Brain microvascular endothelial cell (primary cell): ENCODE results near the gene CRMP1.

Experiments
- DNase-seq: peaks from one replicate; pipeline ENCODE4 v3.0.0-alpha.2; 2020
- H3K27ac ChIP-seq: fragments of 250-450 bp; sonication (Bioruptor Pico); 2 replicates; pipeline ENCODE4 v1.5.1; 2020; ENCODE audit warnings: mild to moderate bottlenecking, moderate library complexity
- H3K27me3 ChIP-seq: fragments of 250-450 bp; sonication (Bioruptor Pico); replicated peaks from 2 replicates; pipeline ENCODE4 v1.5.1; 2020; ENCODE audit warnings: mild to moderate bottlenecking
- H3K36me3 ChIP-seq: fragments of 250-450 bp; sonication (Bioruptor Pico); replicated peaks from 2 replicates; pipeline ENCODE4 v1.5.1; 2020; ENCODE audit warnings: mild to moderate bottlenecking
- H3K4me3 ChIP-seq: 2 replicates; pipeline ENCODE4 v1.5.1; 2011; ENCODE audit warnings: low read depth, mild to moderate bottlenecking, control low read depth, low read length, moderate library complexity
- CTCF ChIP-seq: IDR thresholded peaks from 2 replicates; pipeline ENCODE4 v1.5.1; 2011; ENCODE audit warnings: low read depth, mild to moderate bottlenecking, moderate library complexity, low read length, control low read depth, inconsistent platforms; ENCODE audit errors: missing control alignments
- in situ Hi-C: cut with HindIII; loops from 2 replicates; pipeline ENCODE4 v1.10.0; 2017; ENCODE audit warnings: low sequenced_read_pairs, low pct_ligation_motif_present

Gene CRMP1

DNA sequence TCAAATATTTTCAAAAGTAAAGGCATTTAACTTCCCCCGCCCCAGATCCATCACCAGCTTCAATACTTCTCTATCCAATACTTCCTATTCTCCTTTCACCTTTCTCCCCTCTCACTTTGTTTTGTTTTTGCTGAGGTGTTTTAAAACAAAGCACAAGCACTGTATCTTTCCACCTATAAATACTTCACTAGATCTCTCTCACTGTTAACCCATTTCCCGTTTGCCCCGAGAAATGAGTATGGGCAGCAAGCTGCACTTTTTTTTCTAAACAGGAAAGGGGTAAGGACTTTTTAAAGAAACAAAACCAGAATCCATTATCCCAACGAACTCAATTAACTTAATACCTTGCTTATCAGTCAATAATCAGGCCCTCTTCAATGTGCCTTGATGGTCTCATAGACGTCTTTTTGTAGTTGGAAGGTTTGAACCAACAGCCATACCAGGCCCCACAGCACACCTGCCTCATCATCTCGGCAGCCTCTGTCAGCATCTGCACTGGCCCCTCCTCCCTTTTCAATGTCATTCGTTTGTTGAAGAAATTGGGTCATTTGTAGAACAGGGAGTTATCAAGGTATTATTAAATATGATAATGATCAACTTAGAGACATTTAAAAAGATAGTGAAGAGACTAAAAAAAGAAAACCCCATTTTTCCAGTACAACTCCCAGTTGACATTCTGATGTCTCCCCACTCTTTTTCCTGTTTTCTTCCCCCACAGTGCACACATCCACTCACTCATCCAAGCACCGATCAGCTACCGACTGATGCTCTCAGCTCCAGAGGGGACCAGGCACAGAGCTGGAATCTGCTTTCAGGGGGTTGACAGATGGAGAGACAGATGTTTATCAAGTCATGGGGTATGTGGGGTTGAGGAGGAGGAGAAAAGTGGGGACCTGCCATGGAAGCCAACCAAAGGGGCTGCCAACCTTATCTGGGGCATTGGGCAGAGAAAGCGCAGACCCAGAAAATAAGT lies 25.8 kb downstream of the CRMP1 start:
- H3K27ac ChIP-seq = no peak overlapping the region
- no peak for TF ChIP-seq CTCF
- no peak overlapping the region for H3K4me3 ChIP-seq
- H3K27me3 ChIP-seq = no peaks in the 10 kb centered on the region
- in situ Hi-C loops = no loop called here
- H3K36me3 ChIP-seq = no peaks in the 10 kb centered on the region
- no peak for DNase-seq

DNA sequence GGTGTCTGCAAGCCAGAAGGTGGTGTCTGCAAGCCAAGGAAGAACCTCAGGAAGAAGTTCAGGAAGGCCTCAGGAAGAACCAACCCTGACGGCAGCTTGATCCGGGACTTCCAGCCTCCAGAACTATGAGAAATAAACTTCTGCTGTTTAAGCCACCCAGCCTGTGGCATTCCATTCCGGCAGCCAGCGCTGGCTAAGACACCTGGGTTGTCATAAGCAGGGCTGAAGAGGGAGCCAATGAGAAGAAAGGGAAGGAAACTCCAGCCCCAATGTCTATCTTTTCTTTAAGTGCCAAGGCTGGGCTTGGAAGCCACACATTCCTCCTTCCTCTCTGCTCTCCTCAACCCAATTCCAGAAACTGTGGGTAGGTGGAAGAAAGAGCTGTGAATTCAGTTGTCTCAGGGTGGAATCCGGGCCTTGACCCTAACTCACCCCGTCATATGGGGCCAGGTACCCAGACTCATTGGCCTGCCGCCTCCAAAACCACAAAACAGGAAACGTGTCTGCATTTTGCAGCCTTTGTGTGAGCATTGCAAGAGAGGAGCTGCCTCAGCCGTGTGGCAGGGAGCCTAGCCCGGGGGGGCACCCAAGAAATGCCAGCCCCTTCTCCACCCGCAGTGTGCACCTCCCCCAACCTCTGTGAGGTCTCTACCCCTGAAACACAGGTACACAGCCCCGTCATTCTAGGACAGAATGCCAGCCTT lies 26.8 kb downstream of the CRMP1 start:
- in situ Hi-C loops = no loop called here
- TF ChIP-seq CTCF = no peak
- Histone ChIP-seq H3K27ac (no peak overlapping the region), H3K36me3 (no peaks in the 10 kb centered on the region), H3K4me3 (no peak overlapping the region), H3K27me3 (no peaks in the 10 kb centered on the region)
- DNase-seq = no peak

- Histone ChIP-seq H3K4me3 (no peak overlapping the region), H3K27ac (no peak overlapping the region), H3K36me3 (no peaks in the 10 kb centered on the region), H3K27me3 (no peaks in the 10 kb centered on the region)
- in situ Hi-C loops = no loop called here
- TF ChIP-seq CTCF = no peak
- DNase-seq = peak; percentile 86
These were observed 29.3 kb downstream of the CRMP1 start for GRCh38 chr4:5863461-5864113.

DNA sequence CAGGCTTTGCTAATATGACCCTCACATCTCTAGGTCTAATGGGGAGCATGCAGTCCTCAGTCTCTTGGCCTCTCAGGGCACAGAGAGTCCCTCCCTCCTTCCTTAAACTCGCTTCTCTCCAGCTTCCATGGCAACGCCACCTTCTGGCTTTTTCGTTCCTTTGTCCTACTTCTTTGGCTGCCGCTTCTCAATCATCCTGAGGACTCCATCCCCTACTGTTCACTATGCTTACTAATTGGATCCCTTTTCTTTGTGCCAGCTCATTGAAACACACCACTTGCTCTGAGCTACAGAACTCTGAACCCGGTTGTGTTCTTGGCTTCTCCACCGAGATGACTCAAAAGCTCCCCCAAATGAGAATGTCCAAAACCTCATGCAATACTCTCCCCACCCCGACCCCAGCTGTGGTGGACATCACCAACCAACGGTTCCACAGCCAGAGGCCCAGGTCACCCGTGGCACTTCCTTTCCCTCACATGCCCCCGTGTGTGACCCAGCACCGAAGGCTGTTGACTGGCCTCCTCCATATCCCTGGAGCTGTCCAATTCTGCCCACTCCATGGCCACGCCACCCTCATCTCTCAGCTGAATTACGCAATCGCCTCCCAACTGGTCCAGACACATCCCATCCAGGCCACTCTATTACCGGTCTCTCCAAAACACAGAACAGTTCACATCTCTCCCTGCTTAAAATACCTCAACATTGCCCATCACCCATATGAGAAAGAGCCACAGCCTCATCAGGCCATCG lies 34.7 kb downstream of the CRMP1 start:
- in situ Hi-C loops = no loop called here

More for the DNA sequence above, 34.7 kb downstream of the CRMP1 start:
- Histone ChIP-seq H3K36me3 (no peaks in the 10 kb centered on the region), H3K27ac (no peak overlapping the region), H3K27me3 (no peaks in the 10 kb centered on the region), H3K4me3 (no peak overlapping the region)
- no peak for DNase-seq
- TF ChIP-seq CTCF = no peak
